Keratinocyte (primary cell): ENCODE results near the gene ZBTB20. TPM values are rescaled to one million over a fixed set of nuclear protein-coding genes. Genes with fewer than 3 reads are reported as not detected.

ENCODE experiments used
- DNase-seq: peaks from one replicate; pipeline ENCODE4 v3.0.0-alpha.2; 2011; ENCODE audit warnings: low read depth, missing footprints, low spot score
- FAIRE-seq: peaks from 2 replicates; lab custom pipeline; 2011; peaks lifted over from hg19 to GRCh38; lab: Jason Lieb, UNC
- H2AFZ ChIP-seq: 2 replicates; pipeline ENCODE4 v1.6.0; 2012; ENCODE audit warnings: low read length, control low read depth, inconsistent platforms; ENCODE audit not compliant: control insufficient read depth
- H3K27ac ChIP-seq: 2 replicates; pipeline ENCODE4 v1.5.1; 2011; ENCODE audit warnings: low read length; ENCODE audit not compliant: control insufficient read depth, insufficient read depth
- H3K27me3 ChIP-seq: 3 replicates; pipeline ENCODE4 v1.6.0; 2011; ENCODE audit warnings: low read length; ENCODE audit not compliant: control insufficient read depth, insufficient read depth; ENCODE audit errors: extremely low read depth
- H3K36me3 ChIP-seq, 2 experiments: 2 replicates in 1 of 2; 3 replicates in 1 of 2; pipeline ENCODE4 v1.5.1; 2011; ENCODE audit warnings: low read length in 2 of 2, mild to moderate bottlenecking in 1 of 2; ENCODE audit not compliant: control insufficient read depth in 2 of 2, insufficient read depth in 2 of 2; ENCODE audit errors: extremely low read depth in 1 of 2
- H3K4me1 ChIP-seq: 3 replicates; pipeline ENCODE4 v1.5.1; 2011; ENCODE audit warnings: low read length; ENCODE audit not compliant: control insufficient read depth, insufficient read depth; ENCODE audit errors: extremely low read depth
- H3K4me2 ChIP-seq: 3 replicates; pipeline ENCODE4 v1.6.0; 2011; ENCODE audit warnings: low read depth, low read length; ENCODE audit not compliant: control insufficient read depth, insufficient read depth; ENCODE audit errors: extremely low read depth
- H3K4me3 ChIP-seq, 3 experiments: fragments of 200-600 bp in 1 of 3; sonication (generic) in 1 of 3; 2 replicates in 2 of 3; 3 replicates in 1 of 3; pipeline ENCODE4 v1.5.1; 2011 to 2016; ENCODE audit warnings: low read length in 3 of 3, mild to moderate bottlenecking in 3 of 3, control low read depth in 2 of 3, inconsistent platforms in 1 of 3, low read depth in 1 of 3, mixed read lengths in 1 of 3, mixed run types in 1 of 3, moderate library complexity in 1 of 3; ENCODE audit not compliant: control insufficient read depth in 2 of 3, insufficient read depth in 2 of 3; ENCODE audit errors: extremely low read depth in 1 of 3
- H3K79me2 ChIP-seq: 2 replicates; pipeline ENCODE4 v1.6.0; 2012; ENCODE audit warnings: low read length; ENCODE audit not compliant: control insufficient read depth, insufficient read depth
- H3K9ac ChIP-seq: 3 replicates; pipeline ENCODE4 v1.6.0; 2011; ENCODE audit warnings: low read length; ENCODE audit not compliant: control insufficient read depth, insufficient read depth; ENCODE audit errors: extremely low read depth
- H3K9me1 ChIP-seq: 3 replicates; pipeline ENCODE4 v1.6.0; 2011; ENCODE audit warnings: low read length; ENCODE audit not compliant: control insufficient read depth, insufficient read depth; ENCODE audit errors: extremely low read depth
- H3K9me3 ChIP-seq: 2 replicates; pipeline ENCODE4 v1.5.1; 2012; ENCODE audit warnings: low read depth, low read length; ENCODE audit not compliant: control insufficient read depth
- H4K20me1 ChIP-seq: 3 replicates; pipeline ENCODE4 v1.6.0; 2011; ENCODE audit warnings: low read length; ENCODE audit not compliant: control insufficient read depth, insufficient read depth; ENCODE audit errors: extremely low read depth
- CTCF ChIP-seq, 3 experiments: IDR thresholded peaks in 1 of 3; conservative IDR thresholded peaks in 1 of 3; optimal IDR thresholded peaks in 1 of 3; 2 replicates in 2 of 3; 3 replicates in 1 of 3; pipeline versions ENCODE3 to v1.5.1; 2011; ENCODE audit warnings: low read length in 3 of 3, mild to moderate bottlenecking in 3 of 3, moderate library complexity in 2 of 3, control low read depth in 1 of 3, inconsistent platforms in 1 of 3; ENCODE audit not compliant: insufficient read depth in 2 of 3; ENCODE audit errors: extremely low read depth in 1 of 3
- EZH2 ChIP-seq: IDR thresholded peaks from one replicate; pipeline ENCODE4 v1.6.1; 2012; ENCODE audit warnings: inconsistent platforms, mild to moderate bottlenecking, low read length, moderate library complexity
- dilution Hi-C: fragments of 300-500 bp; cut with MboI; formaldehyde crosslinking; loops from one replicate; pipeline ENCODE4 v1.7.0; 2020; ENCODE audit warnings: low sequenced_read_pairs; ENCODE audit not compliant: extremely low pct_ligation_motif_present
- polyA plus RNA-seq, 5 experiments: library from polyadenylated mRNA; depleted of rRNA in 3 of 5; stranded (reverse) in 3 of 5; stranded (forward) in 1 of 5; unstranded in 1 of 5; fragments of >200 nt; gene quantifications; 1 replicate in 1 of 5; 2 replicates in 3 of 5; 3 replicates in 1 of 5; pipeline versions ENCODE4 v1.2.1 to v1.2.3, GENCODE V29; 2011 to 2012; ENCODE audit warnings: missing spikeins in 2 of 5, low read depth in 1 of 5, low replicate concordance in 1 of 5

The ZBTB20 gene
- polyA plus RNA-seq, 1 donor (not counting 4 experiments of a cell fraction or from before 2014, with no cell fraction given): 0.52 TPM

GRCh38 chr3:114730397-114730796 is 416.7 kb downstream of the ZBTB20 start:
- dilution Hi-C loops: no loop called here
- Histone ChIP-seq H3K9me3 (no peaks in the 10 kb centered on the region), H3K4me3 (no peak overlapping the region), H3K9me1 (no peaks in the 10 kb centered on the region), H2AFZ (no peak overlapping the region), H3K4me1 (no peaks in the 10 kb centered on the region), H3K27me3 (no peaks in the 10 kb centered on the region), H3K9ac (no peak overlapping the region), H3K36me3 (no peaks in the 10 kb centered on the region), H3K4me2 (no peak overlapping the region), H4K20me1 (no peaks in the 10 kb centered on the region), H3K79me2 (no peaks in the 10 kb centered on the region), H3K27ac (no peak overlapping the region)
- FAIRE-seq (no peak), DNase-seq (no peak)
- TF ChIP-seq EZH2 (no peak), CTCF (optimal IDR thresholded peaks at IDR 0.05 in 1 of 3, IDR thresholded peaks at IDR 0.05 in 1 of 3, conservative IDR thresholded peaks at IDR 0.05 in 1 of 3; ENCODE audit: extremely low read depth in 1 of 3, insufficient read depth in 2 of 3, low read length in 3 of 3) (no peak)

- Histone ChIP-seq H3K4me2 (no peak overlapping the region), H3K9ac (no peak overlapping the region), H3K27me3 (no peaks in the 10 kb centered on the region), H2AFZ (no peak overlapping the region), H3K4me3 (no peak overlapping the region), H3K36me3 (no peaks in the 10 kb centered on the region), H3K9me3 (no peaks in the 10 kb centered on the region), H3K27ac (no peak overlapping the region), H3K4me1 (no peaks in the 10 kb centered on the region), H4K20me1 (no peaks in the 10 kb centered on the region), H3K79me2 (no peaks in the 10 kb centered on the region), H3K9me1 (no peaks in the 10 kb centered on the region)
- dilution Hi-C loops: no loop called here
- TF ChIP-seq EZH2 (no peak), CTCF (optimal IDR thresholded peaks at IDR 0.05 in 1 of 3, IDR thresholded peaks at IDR 0.05 in 1 of 3, conservative IDR thresholded peaks at IDR 0.05 in 1 of 3; ENCODE audit: extremely low read depth in 1 of 3, insufficient read depth in 2 of 3, low read length in 3 of 3) (no peak)
- no peak for FAIRE-seq
- DNase-seq: no peak
These were observed 419.7 kb downstream of the ZBTB20 start for GRCh38 chr3:114727373-114727772.
